GM18867 (cell line): ENCODE results near the gene VARS1.
"Not testable (repeated sequence)": the region's sequence is repeated elsewhere in the genome, so short reads cannot be mapped to it uniquely, and the experiment has no call there.

Experiments used
- ATAC-seq: cut with Tn5 transposase; IDR thresholded peaks from one replicate; pipeline ENCODE4 v1.9.1; 2021; ENCODE audit warnings: mild to moderate bottlenecking, moderate library complexity; ENCODE audit not compliant: unreplicated experiment

VARS1 gene

GRCh38 chr6:31794866-31795615, 511 bp downstream of the VARS1 start:
- peak; percentile 17 for ATAC-seq

DNA sequence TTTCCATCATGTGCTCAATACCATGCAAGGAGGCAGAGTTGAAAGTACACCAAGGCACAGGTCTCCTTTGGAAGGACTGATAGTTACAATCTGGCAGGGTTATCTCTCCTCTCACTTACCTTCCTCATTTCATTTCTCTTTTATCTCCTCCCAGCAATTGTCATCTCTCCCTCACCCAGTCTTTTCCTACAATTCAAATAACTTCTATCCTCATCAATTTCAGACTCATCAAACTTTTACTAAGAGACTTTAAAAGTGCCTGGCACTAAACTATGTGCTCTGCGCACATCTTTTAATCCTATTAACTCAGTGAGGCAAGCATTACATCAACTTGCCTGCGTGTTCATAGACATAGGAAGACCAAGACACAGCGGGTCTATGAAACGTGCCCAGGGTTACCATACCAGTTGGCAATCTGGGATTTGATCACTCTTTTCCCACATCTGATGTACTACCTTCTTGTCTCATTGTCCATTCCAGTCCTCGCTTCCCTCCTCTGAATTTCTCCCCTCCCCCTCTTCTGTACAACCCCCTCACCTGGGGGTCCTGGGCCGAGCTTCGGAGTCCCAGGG, 1.2 kb downstream of the VARS1 start:
- ATAC-seq: no peak

DNA sequence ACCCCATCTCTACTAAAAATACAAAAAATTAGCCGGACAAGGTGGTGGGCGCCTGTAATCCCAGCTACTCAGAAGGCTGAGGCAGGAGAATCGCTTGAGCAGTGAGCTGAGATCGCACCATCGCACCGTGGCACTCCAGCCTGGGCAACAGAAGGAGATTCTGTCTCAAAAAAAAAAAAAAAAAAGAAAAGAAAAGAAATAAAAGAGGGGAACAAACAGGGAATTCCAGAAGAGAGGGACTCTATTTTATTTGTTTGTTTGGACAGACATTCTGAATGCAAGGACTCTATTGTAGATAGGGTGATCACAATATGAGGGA, 1.7 kb downstream of the VARS1 start:
- not testable (repeated sequence) for ATAC-seq

- ATAC-seq: no peak
These were observed 2.8 kb downstream of the VARS1 start for GRCh38 chr6:31792761-31793171.

DNA sequence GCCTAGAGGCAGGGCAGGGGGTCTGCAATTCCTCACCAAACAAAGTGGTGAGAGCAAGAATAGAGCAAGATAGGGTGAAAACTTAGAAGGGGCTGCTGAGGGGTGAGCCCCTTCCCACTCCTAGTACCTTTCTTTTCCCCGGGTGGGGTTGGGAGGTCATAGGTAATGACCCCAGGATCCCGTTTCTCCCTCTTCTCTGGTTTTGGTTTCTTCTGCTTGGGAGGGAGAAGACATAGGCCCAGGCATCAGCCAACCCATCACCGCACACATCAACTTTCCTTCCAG, 3.5 kb downstream of the VARS1 start:
- no peak for ATAC-seq

DNA sequence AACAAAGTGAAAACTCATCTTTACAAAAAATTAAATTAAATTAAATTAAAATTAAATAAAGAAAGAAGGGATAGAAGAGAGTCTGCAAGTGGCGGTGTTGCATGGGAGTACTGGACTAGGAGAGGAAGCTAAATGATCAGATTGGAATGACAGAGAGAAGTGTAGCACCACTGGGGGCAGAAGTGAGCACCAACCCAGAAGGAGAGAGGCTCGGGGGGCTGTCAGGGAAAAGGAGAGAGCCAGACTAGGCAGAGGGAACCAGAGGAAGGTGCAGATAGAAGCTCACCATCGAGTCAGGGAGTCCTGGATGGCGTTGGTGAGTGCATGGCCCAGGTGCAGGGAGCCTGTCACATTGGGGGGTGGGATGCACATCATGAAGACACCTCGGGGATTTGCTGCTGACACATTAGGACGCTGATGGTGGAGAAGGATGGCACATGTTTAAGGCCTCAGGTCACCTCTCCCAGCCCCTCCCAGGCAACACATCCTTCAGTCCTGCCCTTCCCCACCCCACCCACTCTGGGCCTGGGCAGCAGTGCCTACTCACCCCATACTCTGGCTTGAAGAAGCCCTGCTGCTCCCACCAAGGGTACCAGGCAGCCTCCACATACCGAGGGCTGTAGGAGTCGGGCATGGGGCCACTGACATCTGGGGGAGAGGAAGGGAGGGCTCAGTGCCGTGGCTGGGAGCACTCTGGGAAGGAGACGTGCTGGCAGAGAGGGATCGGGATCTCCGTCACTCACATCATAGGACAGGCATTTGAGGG, 4.0 kb downstream of the VARS1 start:
- ATAC-seq: no peak

DNA sequence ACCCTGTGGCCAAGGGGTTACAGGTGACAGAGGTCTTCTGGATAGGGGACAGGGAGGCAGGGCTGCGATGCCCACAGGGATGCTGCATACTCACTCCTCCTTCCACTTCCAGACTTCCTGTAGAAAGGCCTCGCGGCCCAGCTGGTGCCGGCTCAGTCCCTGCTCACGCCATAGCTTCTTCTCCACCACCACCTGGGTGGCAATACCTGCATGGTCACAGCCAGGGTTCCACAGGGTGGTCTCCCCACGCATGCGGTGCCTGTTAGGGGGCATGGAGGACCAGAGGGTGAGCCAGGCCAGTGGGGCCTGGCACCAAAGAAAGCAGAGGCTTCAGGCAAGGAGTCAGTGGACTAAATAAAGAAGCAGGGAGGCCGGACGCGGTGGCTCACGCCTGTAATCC, 10.1 kb downstream of the VARS1 start:
- no peak for ATAC-seq

GRCh38 chr6:31784098-31784925, 11.2 kb downstream of the VARS1 start:
- ATAC-seq: no peak

DNA sequence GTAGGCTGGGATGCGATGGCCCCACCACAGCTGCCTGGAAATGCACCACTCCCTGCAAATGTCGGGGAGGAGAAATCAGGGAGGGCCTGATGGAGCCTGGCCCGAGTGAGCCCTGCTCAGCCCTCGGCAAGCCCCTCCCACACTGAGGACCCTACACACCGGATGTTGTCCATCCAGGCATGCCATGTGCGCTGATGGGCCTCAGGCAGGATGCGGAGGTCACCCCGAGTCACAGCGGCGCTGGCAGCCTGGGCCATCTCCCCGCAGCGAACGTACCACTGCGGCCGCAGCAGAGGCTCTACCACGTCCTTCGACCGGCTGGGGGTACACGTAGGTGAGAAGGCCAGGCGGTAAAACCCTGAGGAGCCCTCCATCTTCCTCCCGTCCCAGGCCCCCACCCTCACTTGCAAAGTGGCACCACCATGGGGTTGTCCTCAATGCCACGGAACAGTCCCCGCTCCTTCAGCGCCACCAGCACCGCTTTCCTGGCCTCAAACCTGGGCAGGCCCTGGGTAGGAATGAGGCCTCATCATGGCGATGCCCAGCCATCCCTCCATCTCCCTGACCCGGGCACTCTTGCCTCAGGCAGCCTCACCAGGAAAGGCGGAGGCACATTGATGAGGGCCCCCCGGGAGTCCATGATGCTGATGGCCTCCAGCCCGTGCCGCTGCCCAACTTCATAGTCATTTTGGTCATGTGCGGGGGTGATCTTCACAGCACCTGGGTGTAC, 13.3 kb downstream of the VARS1 start:
- ATAC-seq: no peak

DNA sequence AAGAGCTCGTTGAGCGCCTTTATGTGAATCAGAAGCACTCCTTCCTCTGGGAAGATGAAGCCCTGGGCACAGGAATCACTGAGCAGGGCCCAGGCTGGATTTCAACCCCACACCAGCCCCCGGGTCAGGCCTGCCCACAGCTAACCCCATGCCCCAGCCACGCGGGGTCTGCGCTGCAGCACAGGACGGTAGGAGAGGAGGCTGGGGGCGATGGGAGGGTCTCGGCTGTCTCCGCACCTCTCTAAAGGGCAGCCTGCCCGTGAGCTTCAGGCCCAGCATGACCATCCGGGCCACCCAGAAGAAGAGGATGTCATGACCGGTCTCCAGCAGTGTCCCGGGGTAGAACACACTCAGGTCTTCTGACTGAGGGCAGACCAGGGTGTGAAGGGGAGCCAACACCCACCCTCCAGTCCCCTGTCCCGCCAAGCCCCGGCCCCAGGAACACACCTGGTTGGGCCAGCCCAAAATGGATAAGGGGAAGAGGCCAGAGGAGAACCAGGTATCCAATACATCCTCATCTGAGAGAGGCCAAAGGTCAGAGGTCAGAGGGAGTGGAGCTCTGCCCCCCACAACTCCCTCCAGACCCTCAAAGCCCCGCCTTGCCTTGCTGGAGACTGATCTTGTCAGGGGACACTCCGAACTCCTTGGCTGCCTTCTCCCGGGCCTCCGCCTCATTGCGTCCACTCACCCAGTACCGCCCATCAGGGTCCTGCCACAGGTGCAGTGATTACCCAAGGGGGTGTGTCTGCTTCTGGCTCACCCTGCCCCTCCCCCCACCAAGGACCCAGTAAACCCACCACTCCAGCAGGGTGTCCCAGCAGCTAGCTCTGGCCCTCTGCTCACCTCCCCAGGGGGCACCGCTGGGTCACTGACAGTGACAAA, 14.1 kb downstream of the VARS1 start:
- ATAC-seq: no peak

DNA sequence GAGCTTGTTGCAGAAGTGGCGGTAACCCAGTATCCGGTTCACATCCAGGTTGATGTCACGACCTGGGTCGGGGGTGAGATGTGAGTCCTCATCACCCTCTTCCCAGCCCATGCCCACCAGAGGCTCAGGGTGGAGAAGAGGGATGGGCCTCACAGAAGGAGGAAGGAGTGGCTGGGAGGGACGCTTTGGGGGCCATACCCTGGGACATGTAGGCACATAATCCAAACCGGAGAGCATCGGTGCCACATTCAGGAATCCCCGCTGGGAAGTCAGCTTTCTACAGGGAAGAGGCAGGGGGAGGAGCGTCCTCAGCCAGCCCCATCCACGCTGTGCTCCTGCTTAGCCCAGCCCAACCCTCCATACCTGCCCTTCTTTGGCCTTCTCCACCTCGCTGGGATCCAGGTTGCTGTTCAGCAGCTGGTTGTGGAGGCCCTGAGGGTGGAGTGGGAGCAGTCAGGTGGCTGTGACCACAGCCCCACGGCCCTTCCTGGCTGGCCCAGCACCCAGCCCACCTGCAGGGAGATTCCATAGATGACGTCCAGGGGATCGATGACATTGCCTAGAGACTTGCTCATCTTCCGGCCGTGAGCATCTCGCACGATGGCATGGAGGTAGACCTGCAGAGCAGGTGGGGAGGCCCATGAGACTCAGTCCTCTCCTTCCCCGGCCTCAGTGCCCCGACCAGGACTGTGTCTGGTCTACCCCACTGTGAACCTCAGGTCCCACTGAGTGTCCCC, 14.9 kb downstream of the VARS1 start:
- ATAC-seq: no peak

- ATAC-seq: no peak
These were observed 15.6 kb downstream of the VARS1 start for GRCh38 chr6:31779908-31780307.

DNA sequence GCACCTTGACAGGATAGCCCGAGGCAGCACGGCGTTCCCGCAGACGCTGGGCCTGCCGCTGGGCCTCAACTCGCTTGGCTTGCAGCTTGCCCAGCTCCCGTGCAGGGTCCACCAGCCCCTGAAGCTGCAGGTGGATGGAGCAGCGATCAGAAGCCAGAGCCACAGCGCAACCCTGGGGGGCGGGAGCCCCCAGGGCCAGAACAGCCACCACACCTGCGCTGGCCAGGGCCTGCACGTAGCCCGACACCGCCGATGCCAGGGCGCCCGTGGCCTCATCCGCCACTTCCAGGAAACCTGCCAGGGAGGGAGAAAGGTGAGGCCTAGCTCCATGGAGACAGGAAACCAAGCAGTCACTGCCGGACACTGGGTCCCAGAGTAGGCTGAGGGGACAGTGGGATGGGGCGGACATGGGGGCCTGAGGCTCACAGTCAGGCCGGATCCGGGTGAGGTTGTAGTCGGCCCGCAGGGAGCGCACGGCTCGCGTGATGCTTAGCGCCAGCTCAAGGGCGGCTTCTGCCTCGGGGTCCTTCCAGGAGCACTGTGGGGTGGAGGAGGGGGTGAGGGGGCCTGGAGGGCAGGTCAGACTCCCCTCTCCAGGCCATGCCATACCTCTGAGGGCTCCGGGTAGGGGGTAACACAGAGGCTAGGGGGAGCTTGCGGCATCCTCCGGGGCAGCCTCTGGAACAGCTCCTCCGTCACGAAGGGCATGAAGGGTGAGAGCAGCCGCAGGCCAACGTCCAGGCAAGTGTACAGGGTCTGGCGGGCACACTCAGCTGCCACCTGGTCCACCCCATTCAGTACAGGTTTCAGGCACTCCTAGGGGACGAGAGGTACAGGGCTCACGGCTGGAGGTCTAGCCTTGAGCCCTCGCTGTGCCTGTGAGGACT, 16.3 kb downstream of the VARS1 start:
- no peak for ATAC-seq

- ATAC-seq: no peak
These were observed 17.4 kb downstream of the VARS1 start for GRCh38 chr6:31778193-31778592.

- ATAC-seq: no peak
These were observed 17.9 kb downstream of the VARS1 start for GRCh38 chr6:31777667-31778050.

GRCh38 chr6:31776989-31777666, 18.4 kb downstream of the VARS1 start, which contains the start of gene VWA7:
Gene VWA7 (minus strand): TSS chr6:31777328. CDS start chr6:31776779, 549 bp downstream.
- no peak for ATAC-seq

DNA sequence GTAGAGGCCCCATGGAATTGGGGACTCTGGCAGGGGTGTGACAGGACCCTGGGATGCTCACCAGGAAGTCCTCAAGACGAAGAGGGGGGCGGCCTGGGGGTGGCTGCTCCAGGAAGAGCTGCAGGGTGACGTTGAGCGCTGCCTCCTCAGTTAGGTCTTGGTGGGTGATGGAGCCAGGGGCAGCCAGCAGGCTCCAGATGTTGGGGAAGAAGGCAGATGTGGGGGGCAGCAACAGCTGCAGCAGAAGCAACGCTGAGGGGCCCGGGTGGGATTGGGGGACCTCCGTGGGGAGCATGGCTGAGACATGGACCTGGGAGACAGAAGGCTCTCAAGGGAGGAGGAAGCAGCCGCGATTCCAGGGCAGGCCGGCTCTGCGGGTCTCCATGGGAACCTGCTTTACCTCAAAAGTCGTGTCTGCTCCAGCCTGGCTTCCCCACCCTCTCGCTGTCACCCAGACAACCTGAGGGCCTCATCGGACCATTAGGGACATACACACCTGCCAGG, 19.0 kb downstream of the VARS1 start:
- ATAC-seq: no peak
